ENCODE measurements around the gene RERE.

RERE gene

GRCh38 chr1:8578132-8578877 is 239.1 kb downstream of the RERE start:
- DNase-seq (ENCODE audit: low read depth in 2 of 2): no peak

GRCh38 chr1:8574985-8575384 is 242.5 kb downstream of the RERE start:
- no peak for DNase-seq (ENCODE audit: low read depth in 2 of 2)

GRCh38 chr1:8572106-8572505 is 245.3 kb downstream of the RERE start:
- DNase-seq (ENCODE audit: low read depth in 2 of 2): no peak

GRCh38 chr1:8571200-8571984 is 246.0 kb downstream of the RERE start:
- DNase-seq (ENCODE audit: low read depth in 2 of 2): no peak

- no peak for DNase-seq (ENCODE audit: low read depth in 2 of 2)
These were observed 247.0 kb downstream of the RERE start for GRCh38 chr1:8570465-8570864.

- no peak for DNase-seq (ENCODE audit: low read depth in 2 of 2)
These were observed 248.2 kb downstream of the RERE start for GRCh38 chr1:8569242-8569641.

- DNase-seq (ENCODE audit: low read depth in 2 of 2): no peak
These were observed 248.6 kb downstream of the RERE start for GRCh38 chr1:8568837-8569236.

GRCh38 chr1:8567146-8567545 is 250.3 kb downstream of the RERE start:
- DNase-seq (ENCODE audit: low read depth in 2 of 2): no peak

GRCh38 chr1:8565802-8566201 is 251.6 kb downstream of the RERE start:
- DNase-seq (ENCODE audit: low read depth in 2 of 2): no peak

- no peak for DNase-seq (ENCODE audit: low read depth in 2 of 2)
These were observed 253.4 kb downstream of the RERE start for GRCh38 chr1:8563944-8564537.

- no peak for DNase-seq (ENCODE audit: low read depth in 2 of 2)
These were observed 254.3 kb downstream of the RERE start for GRCh38 chr1:8562881-8563865.

- DNase-seq (ENCODE audit: low read depth in 2 of 2): no peak
These were observed 255.2 kb downstream of the RERE start for GRCh38 chr1:8562222-8562621.

- no peak for DNase-seq (ENCODE audit: low read depth in 2 of 2)
These were observed 256.6 kb downstream of the RERE start for GRCh38 chr1:8560611-8561544.

- DNase-seq (ENCODE audit: low read depth in 2 of 2): no peak
These were observed 257.4 kb downstream of the RERE start for GRCh38 chr1:8560035-8560434.

- no peak for DNase-seq (ENCODE audit: low read depth in 2 of 2)
These were observed 261.9 kb downstream of the RERE start for GRCh38 chr1:8555582-8555981.

GRCh38 chr1:8554956-8555534 is 262.4 kb downstream of the RERE start:
- DNase-seq (ENCODE audit: low read depth in 2 of 2): no peak

- no peak for DNase-seq (ENCODE audit: low read depth in 2 of 2)
These were observed 264.5 kb downstream of the RERE start for GRCh38 chr1:8552820-8553397.

- DNase-seq (ENCODE audit: low read depth in 2 of 2): no peak
These were observed 265.6 kb downstream of the RERE start for GRCh38 chr1:8551613-8552489.

- DNase-seq (ENCODE audit: low read depth in 2 of 2): no peak
These were observed 266.4 kb downstream of the RERE start for GRCh38 chr1:8551057-8551456.
